Motor neuron (in vitro differentiated cells): Measurements from ENCODE around the gene MCFD2. TPM values are rescaled to one million over a fixed set of nuclear protein-coding genes. Genes with fewer than 3 reads are reported as not detected.

Experiments used
- ATAC-seq, 8 experiments: fragments of 200-7000 bp; cut with Tn5 transposase; replicated peaks in 6 of 8; 2 replicates each; pipeline ENCODE4 v1.8.0; 2021; ENCODE audit warnings: mild to moderate bottlenecking in 8 of 8, moderate library complexity in 8 of 8
- H3K27ac ChIP-seq, 2 donors: fragments of 250-450 bp; sonication (Bioruptor Pico); 2 replicates each; pipeline ENCODE4 v1.9.0; 2021; ENCODE audit warnings: antibody characterized with exemption in 2 of 2, mild to moderate bottlenecking in 2 of 2, moderate library complexity in 1 of 2
- H3K4me1 ChIP-seq, 2 donors: fragments of 250-450 bp; sonication (Bioruptor Pico); replicated peaks in 1 of 2; 2 replicates each; pipeline ENCODE4 v1.6.1; 2021; ENCODE audit warnings: antibody characterized with exemption in 2 of 2, mild to moderate bottlenecking in 2 of 2, moderate library complexity in 1 of 2
- H3K4me3 ChIP-seq, 5 donors: fragments of 250-450 bp; sonication (Bioruptor Pico); 2 replicates each; pipeline ENCODE4 v1.9.0; 2021; ENCODE audit warnings: antibody characterized with exemption in 5 of 5, mild to moderate bottlenecking in 5 of 5, moderate library complexity in 4 of 5
- WGBS, 10 experiments: fragments of 450-650 bp; shearing (Covaris generic); methylation state at CpG; one replicate each; pipeline ENCODE4 v1.0.0; 2022; 5-methylcytosine and 5-hydroxymethylcytosine counted together
- in situ Hi-C, 9 experiments: fragments of 400-800 bp; cut with MboI; loops; one replicate each; pipeline ENCODE4 v1.15.0; 2021; ENCODE audit warnings: low sequenced_read_pairs in 9 of 9, low pct_unique_long_range_greater_than_20kb in 2 of 9; ENCODE audit not compliant: unreplicated experiment in 9 of 9
- total RNA-seq, 8 experiments: library from RNA; unstranded; fragments of 300-600 nt; gene quantifications; 2 replicates each; pipeline versions ENCODE4 v1.2.3 to v1.2.4, GENCODE V29; 2022

The MCFD2 gene
- total RNA-seq, 8 experiments from 2014 or later: 45.4 to 119 (median 55.8) TPM

DNA sequence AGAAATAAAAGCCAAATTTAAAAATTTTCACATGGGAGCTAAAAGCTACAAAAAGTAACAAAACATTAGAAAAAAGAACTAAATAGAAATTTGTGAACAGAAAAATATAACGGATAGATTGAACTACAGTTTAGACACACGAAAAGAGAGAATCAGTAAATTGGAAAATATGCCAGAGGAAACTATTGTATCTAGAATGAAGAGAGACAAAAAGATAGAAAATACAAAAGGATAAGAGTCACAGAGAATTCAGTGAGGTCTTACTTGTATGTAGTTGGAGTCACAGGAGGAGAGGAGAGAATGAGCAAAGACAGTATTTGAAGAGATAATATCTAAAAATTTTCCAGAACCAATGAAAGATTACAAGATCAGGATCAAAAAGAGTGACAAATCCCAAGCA lies 11.3 kb upstream of the MCFD2 start:
- 67 to 100% (median 95%) methylated on average over 2 of the region's 2 CpGs for WGBS, 10 experiments
- no peak overlapping the region for H3K4me3 ChIP-seq
- in situ Hi-C loops: no loop called here
- no peak for ATAC-seq
- H3K27ac ChIP-seq: no peak overlapping the region
- no peaks in the 10 kb centered on the region for H3K4me1 ChIP-seq

DNA sequence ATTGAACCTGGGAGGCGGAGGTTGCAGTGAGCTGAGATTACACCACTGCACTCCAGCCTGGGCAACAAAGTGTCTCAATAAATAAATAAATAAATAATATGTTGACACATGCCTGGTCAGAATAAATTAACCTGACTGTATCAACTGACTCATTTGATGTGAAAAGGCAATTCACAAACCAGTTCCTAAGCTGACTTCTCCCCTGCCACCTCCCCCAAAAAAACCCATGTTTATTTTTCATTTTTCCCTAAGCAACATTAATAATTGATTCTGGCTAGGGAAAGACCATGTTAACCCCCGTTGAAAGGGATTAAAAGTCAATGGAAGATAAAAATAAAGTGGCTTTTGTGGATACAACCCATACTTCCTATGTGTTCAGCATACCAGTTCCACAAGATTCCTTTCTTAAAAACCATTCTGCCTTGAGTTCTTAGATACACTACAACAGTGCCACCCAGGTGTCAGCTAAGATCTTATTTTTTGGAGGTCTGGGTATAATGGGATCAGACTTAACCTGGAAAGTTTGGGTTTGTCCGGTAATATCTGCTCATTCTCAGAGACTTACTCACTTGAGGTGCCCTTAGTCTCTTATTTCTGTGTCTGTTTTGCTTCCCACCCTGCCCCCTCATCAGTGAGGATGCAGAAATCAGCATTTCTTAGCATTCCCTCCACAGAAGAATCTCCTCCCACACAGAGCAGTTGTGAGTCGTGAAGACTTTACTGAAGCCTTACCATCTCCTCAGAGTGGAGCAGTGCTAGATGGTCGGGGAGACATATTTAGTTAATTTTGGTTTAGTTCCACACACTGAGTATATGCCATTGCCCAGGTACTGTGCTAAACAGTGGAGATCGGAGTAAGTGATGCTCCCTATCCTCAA lies 10.1 kb upstream of the MCFD2 start:
- in situ Hi-C loops: no loop called here
- Histone ChIP-seq H3K4me1 (no peaks in the 10 kb centered on the region), H3K27ac (no peak overlapping the region), H3K4me3 (no peak overlapping the region)
- ATAC-seq: no peak
- WGBS, 10 experiments: 67 to 100% (median 87%) methylated on average over 1 to 5 of the region's 6 CpGs; no CpG with 5 or more reads in 1 of the 10 experiments

DNA sequence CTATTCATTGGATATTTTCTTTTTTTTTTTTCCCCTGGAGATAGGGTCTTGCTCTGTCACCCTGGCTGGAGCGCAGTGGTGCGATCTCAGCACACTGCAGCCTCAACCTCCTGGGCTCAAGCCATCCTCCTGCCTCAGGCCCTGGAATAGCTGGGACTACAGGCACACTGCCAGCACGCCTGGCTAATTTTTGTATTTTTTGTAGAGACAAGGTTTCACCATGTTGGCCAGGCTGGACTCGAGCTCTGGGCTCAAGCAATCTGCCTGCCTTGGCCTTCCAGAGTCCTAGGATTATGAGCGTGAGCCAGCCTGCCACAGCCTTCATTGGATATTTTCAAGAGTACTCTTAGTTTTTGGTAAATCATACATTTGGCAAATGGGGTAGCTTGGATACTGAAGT lies 9.0 kb upstream of the MCFD2 start:
- 89 to 100% (median 100%) methylated on average over 1 to 5 of the region's 5 CpGs; no CpG with 5 or more reads in 3 of the 10 experiments for whole genome bisulfite sequencing, 10 experiments
- no peak for ATAC-seq
- no peaks in the 10 kb centered on the region for H3K4me1 ChIP-seq
- no peak overlapping the region for H3K4me3 ChIP-seq
- no peak overlapping the region for H3K27ac ChIP-seq
- in situ Hi-C loops: loop anchor here in 1 of 9 experiments (25.0 kb wide), 1 partner anchor 1287 kb away; no protein-coding TSS in a partner anchor

DNA sequence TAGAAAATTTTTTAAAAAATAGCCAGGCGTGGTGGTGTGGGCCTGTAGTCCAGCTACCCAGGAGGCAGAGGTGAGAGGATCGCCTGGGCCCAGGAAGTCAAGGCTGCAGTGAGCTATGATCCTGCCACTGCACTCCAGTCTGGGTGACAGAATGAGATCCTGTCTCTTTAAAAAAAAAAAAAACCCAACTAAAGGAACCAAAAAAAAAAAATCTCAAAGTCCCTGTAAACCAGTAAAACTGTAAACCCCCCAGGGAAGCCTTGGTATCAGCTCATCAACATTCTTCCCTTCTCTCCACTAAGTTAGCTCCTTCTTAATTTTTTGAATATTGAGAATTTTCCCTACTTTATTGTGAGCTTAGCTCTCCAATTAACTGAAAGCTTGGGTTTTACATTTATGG lies 8.4 kb upstream of the MCFD2 start:
- Histone ChIP-seq H3K27ac (no peak overlapping the region), H3K4me1 (no peaks in the 10 kb centered on the region), H3K4me3 (no peak overlapping the region)
- no peak for ATAC-seq
- WGBS, 10 experiments: 92 to 100% (median 98%) methylated on average over 2 of the region's 2 CpGs; no CpG with 5 or more reads in 6 of the 10 experiments
- in situ Hi-C loops: loop anchor here in 1 of 9 experiments (25.0 kb wide), 1 partner anchor 1287 kb away; no protein-coding TSS in a partner anchor

DNA sequence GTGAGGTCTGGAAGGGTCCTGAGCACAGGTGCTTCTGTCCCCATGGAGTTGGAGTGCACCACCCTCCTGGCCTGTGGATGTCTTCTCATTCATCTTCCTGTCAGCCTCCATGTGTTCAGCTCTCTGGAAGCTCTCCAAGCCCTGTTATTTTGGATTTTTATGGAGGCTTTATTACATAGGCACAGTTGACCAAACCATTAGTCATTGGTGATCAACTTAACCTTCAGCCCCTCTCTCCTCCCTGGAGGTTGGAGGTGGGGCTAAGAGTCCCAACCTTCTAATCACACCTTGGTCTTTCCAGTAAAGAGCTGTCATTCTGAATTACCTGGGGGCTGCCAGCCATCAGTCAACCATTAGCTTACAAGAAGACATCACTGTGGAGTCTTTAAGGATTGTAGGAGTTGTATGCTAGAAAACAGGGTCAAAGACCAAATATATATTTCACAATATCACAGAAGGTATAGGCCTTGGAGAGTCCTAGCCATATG lies 7.5 kb upstream of the MCFD2 start:
- in situ Hi-C loops: loop anchor here in 1 of 9 experiments (25.0 kb wide), 1 partner anchor 1286 kb away; no protein-coding TSS in a partner anchor
- ATAC-seq: no peak
- Histone ChIP-seq H3K4me3 (no peak overlapping the region), H3K4me1 (no peaks in the 10 kb centered on the region), H3K27ac (no peak overlapping the region)

DNA sequence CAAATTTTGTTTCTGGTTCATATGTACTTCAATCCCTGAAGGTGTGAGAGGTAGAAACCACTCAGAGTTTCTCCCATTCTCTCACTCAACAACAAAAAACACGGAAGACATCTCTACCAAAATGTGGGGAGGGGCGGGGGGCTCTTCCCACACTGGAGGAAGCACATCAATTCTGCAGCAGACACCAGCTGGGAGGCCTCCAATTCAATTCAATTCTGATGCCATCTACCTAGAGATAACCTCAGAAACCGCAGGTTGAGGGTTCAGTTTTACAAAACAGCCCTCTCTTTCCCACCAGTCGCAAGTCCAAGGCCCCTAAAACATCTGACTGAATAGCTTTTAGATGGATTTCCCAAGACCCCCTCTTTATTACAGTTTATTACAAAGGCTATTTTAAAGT lies 7.0 kb upstream of the MCFD2 start:
- no peak for ATAC-seq

DNA sequence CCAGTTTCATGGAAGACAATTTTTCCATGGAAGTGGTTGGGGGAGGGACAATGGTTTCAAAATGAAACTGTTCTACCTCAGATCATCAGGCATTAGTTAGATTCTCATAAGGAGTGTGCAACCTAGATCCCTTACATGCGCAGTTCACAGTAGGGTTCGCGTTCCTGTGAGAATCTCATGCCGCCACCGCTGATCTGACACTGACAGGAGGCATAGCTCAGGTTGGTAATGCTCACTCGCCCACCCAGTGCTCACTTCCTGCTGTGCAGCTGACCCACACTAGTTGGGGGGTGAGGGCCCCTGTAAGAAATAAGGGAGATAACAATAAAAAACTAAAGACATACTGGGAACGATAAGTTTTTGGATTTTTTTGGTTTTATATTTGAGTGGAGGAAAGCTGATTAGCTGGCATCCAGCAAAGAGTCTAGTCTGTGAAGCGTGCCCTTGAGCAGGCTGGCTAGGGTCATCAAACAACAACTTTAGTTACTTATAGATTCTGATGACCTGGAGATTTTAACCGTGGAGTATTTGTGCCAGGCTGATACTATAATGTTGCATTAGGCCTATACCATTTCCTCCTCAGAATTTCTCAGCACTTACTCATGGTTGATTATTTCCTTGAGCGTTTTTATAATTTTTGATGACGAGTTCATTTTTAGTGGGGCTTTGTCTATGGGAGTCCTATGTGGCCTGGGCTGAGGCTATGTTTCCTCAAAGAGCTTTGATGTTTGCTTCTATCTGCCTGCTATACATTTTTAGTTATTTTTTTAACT lies 6.3 kb upstream of the MCFD2 start:
- Histone ChIP-seq H3K4me1 (peaks cover 6 to 9% of the 10 kb centered on the region in 2 donors), H3K27ac (no peak overlapping the region), H3K4me3 (no peak overlapping the region)
- 60 to 100% (median 88%) methylated on average over 2 to 11 of the region's 11 CpGs for WGBS, 10 experiments
- in situ Hi-C loops: loop anchor here in 1 of 9 experiments (25.0 kb wide), 1 partner anchor 1285 kb away; no protein-coding TSS in a partner anchor
- ATAC-seq: no peak

More for the DNA sequence above, 7.0 kb upstream of the MCFD2 start:
- H3K4me3 ChIP-seq: no peak overlapping the region
- in situ Hi-C loops: loop anchor here in 1 of 9 experiments (25.0 kb wide), 1 partner anchor 1285 kb away; no protein-coding TSS in a partner anchor
- H3K4me1 ChIP-seq: peaks cover 0 to 2% of the 10 kb centered on the region in 2 donors
- H3K27ac ChIP-seq: no peak overlapping the region
- 70 to 100% (median 88%) methylated on average over 1 to 4 of the region's 4 CpGs; no CpG with 5 or more reads in 3 of the 10 experiments for WGBS, 10 experiments

DNA sequence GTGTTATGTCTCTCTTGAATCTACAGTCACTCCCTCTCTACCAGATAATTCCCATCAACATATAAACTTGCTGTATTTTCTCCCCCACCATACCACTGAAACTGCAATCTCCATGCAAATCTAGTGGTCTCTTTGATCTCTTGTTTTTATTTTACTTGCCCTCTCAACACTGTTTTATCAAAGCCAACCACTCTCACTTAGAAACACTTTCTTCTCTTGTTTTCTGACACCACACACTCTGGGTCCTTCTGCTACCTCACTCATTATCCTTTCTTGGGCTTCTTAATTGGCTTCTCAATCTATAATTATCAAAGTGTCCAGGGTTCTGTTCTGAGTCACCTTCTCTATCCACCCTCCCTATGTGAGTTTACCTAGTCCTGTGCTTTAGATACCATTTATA lies 2.0 kb upstream of the MCFD2 start:
- no peak for ATAC-seq
- Histone ChIP-seq H3K4me3 (peak overlapping the region in 2 of 5 donors; percentile 96 to 99), H3K4me1 (peaks cover 17 to 23% of the 10 kb centered on the region in 2 donors), H3K27ac (no peak overlapping the region)
- in situ Hi-C loops: loop anchor here in 1 of 9 experiments (25.0 kb wide), 1 partner anchor 1280 kb away; no protein-coding TSS in a partner anchor

DNA sequence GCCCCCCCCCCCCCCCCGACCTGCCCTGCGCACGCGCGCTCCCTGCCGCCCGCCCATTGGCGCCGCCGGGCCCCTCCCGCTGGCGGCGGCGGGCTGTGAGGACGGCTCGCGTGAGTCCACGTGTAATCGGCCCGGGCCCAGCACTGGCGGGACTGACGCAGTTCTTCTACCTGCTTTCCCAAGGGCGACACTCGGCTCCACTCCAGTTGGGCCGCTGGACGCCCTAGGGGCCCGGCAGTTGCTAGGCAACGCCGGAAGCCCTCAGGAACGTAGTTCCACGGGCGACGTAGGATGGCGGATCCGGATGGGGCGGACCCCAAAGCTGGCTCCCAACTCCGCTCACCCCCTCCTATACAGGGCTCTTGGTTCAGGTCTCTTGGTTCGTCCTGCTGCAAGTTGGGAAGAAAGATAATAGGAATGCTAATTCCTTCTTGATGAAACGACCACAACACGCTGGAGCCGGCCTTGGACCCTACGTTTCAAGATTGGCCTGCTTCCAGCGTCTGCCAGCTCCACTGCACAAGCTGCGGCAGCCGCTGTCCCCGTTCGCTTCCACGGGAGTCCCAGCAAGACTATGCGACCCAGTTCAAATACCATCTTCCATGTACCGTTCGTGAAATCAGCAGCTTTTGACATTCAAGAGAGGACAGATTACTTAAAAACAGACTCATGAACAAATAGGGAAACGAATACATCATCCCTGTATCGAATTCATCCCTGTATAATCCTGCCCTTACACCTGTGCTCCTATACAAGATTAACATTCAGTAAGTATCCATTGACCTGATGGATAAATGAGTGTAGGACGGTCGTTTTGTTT lies 415 bp upstream of the MCFD2 start:
- peak; percentile 80 to 96 (median 94) for ATAC-seq
- in situ Hi-C loops: loop anchor here in 1 of 9 experiments (25.0 kb wide), 1 partner anchor 1279 kb away; no protein-coding TSS in a partner anchor
- H3K27ac ChIP-seq: peak overlapping the region; percentile 90 to 92
- 0 to 2% (median 0%) methylated on average over 2 to 20 of the region's 55 CpGs; no CpG with 5 or more reads in 3 of the 10 experiments for WGBS, 10 experiments
- H3K4me3 ChIP-seq: peak overlapping the region; percentile 89 to 99 (median 98)
- H3K4me1 ChIP-seq: peaks cover 17 to 23% of the 10 kb centered on the region in 2 donors

DNA sequence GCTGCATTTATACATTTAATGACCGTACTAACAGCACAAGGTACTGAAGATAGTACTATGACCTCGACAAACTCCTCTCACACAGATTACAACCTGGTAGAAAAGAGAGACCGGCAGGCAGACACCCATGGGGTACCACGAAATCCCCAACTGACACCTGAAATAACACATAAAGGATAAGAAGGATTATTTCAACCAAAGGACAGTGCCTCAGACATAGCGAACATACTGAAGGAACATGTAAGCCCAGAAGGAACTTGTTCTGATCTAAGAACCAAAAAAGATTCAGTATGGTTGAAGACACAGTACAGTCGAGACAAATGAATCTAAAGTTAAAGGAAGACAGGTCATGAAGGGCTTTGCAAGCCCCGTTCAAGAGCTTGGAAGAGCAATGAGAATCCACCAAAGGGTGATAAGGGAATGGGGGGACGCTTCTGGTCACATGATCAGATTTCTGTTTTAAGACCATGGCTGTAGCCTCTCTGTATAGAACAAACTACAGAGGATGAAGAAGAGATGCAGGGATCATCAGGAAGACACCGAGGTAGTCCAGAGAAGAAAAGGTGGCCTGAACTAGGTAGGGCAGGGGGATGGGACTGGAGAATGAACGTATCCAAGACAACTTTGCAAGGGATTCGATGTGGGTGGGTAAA lies 902 bp downstream of the MCFD2 start:
- in situ Hi-C loops: loop anchor here in 1 of 9 experiments (25.0 kb wide), 1 partner anchor 1277 kb away; no protein-coding TSS in a partner anchor
- H3K4me3 ChIP-seq: peak overlapping the region; percentile 89 to 99 (median 98)
- WGBS, 10 experiments: 0 to 48% (median 33%) methylated on average over 2 to 11 of the region's 11 CpGs
- peak overlapping the region; percentile 90 to 92 for H3K27ac ChIP-seq
- H3K4me1 ChIP-seq: peaks cover 17 to 23% of the 10 kb centered on the region in 2 donors
- no peak for ATAC-seq

DNA sequence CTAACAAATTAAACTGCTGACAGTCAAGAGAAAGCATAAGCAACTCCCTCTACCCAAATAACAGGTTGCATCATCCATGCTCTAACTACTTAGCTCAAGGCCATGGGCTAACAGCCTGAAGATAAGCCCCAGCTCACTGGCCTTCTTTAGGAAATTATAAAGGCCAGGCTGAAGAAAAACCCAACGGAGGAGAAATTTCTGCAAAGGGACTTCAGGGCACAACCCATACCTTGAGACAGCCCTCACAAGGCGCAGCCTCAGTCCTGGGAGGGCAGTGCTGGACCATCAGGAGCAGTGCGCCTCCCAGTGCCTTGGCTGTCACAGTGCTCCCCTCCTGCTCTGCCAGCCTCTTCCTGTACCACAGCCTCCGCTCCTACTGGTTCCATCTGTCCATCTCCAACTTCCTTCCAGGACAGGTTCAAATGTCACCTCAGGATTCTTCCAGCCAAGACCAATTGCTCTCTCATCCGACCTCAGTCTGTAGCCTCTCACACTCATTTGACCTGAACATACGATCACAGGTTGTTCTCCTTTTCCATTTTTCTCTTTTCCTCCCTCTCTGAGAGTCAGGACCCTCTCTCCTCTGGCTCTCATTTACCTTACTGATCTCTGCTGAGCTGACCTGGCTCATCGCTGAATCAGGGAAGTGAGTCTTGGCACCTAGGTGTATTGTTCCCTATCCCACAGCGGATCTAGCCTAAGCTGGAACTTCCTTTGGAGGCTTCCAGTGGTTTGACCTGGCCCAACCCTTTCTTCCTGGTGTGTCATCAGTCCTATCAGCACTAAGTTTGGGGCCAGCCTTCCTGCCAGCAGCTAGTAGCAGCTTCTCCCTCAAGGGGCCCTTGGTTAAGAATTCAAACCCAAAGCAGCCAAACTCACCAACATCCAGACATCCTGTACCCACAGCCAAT lies 1.9 kb downstream of the MCFD2 start:
- ATAC-seq: no peak
- in situ Hi-C loops: loop anchor here in 1 of 9 experiments (25.0 kb wide), 1 partner anchor 1276 kb away; no protein-coding TSS in a partner anchor
- no peak overlapping the region for H3K27ac ChIP-seq
- H3K4me1 ChIP-seq: peaks cover 17 to 23% of the 10 kb centered on the region in 2 donors
- 58 to 100% (median 90%) methylated on average over 2 to 7 of the region's 8 CpGs; no CpG with 5 or more reads in 1 of the 10 experiments for WGBS, 10 experiments
- peak overlapping the region in 2 of 5 donors; percentile 96 to 99 for H3K4me3 ChIP-seq
